ENCODE results near the gene EYA2.

EYA2 gene

GRCh38 chr20:46894971-46895905 is 595 bp downstream of the EYA2 start:
- DNase-seq (ENCODE audit: low read depth, low spot score) = peak; percentile 19
- in situ Hi-C loops (cut with HindIII; ENCODE audit: low sequenced_read_pairs) = no loop called here

GRCh38 chr20:46895906-46896242 is 1.2 kb downstream of the EYA2 start:
- H3K4me3 ChIP-seq (ENCODE audit: low read depth, low read length) = no peak overlapping the region
- in situ Hi-C loops (cut with HindIII; ENCODE audit: low sequenced_read_pairs) = no loop called here
- TF ChIP-seq CTCF (IDR thresholded peaks at IDR 0.05; ENCODE audit: low read depth, low read length) = no peak
- DNase-seq (ENCODE audit: low read depth, low spot score) = no peak

More at GRCh38 chr20:46894971-46895905, 595 bp downstream of the EYA2 start:
- peak overlapping the region; percentile 15 for H3K4me3 ChIP-seq (ENCODE audit: low read depth, low read length)
- no peak for TF ChIP-seq CTCF (IDR thresholded peaks at IDR 0.05; ENCODE audit: low read depth, low read length)

- no peak for TF ChIP-seq CTCF (IDR thresholded peaks at IDR 0.05; ENCODE audit: low read depth, low read length)
- in situ Hi-C loops (cut with HindIII; ENCODE audit: low sequenced_read_pairs) = no loop called here
- H3K4me3 ChIP-seq (ENCODE audit: low read depth, low read length) = no peak overlapping the region
- no peak for DNase-seq (ENCODE audit: low read depth, low spot score)
Measured at GRCh38 chr20:46897328-46897880, 2.8 kb downstream of the EYA2 start.

GRCh38 chr20:46898423-46898822 is 3.8 kb downstream of the EYA2 start:
- in situ Hi-C loops (cut with HindIII; ENCODE audit: low sequenced_read_pairs) = no loop called here
- no peak for DNase-seq (ENCODE audit: low read depth, low spot score)
- no peak overlapping the region for H3K4me3 ChIP-seq (ENCODE audit: low read depth, low read length)
- no peak for TF ChIP-seq CTCF (IDR thresholded peaks at IDR 0.05; ENCODE audit: low read depth, low read length)

- DNase-seq (ENCODE audit: low read depth, low spot score) = no peak
- no peak overlapping the region for H3K4me3 ChIP-seq (ENCODE audit: low read depth, low read length)
- no peak for TF ChIP-seq CTCF (IDR thresholded peaks at IDR 0.05; ENCODE audit: low read depth, low read length)
- in situ Hi-C loops (cut with HindIII; ENCODE audit: low sequenced_read_pairs) = no loop called here
Measured at GRCh38 chr20:46899621-46900020, 5.0 kb downstream of the EYA2 start.

GRCh38 chr20:46900086-46900485 is 5.4 kb downstream of the EYA2 start:
- in situ Hi-C loops (cut with HindIII; ENCODE audit: low sequenced_read_pairs) = no loop called here
- H3K4me3 ChIP-seq (ENCODE audit: low read depth, low read length) = no peak overlapping the region
- TF ChIP-seq CTCF (IDR thresholded peaks at IDR 0.05; ENCODE audit: low read depth, low read length) = no peak
- DNase-seq (ENCODE audit: low read depth, low spot score) = no peak
